ENCODE results near the gene DSCAM.

DSCAM gene

GRCh38 chr21:40696246-40696645 is 150.7 kb downstream of the DSCAM start:
- no peak for DNase-seq

GRCh38 chr21:40689840-40690360 is 157.1 kb downstream of the DSCAM start:
- DNase-seq, result no peak

GRCh38 chr21:40689217-40689616 is 157.7 kb downstream of the DSCAM start:
- DNase-seq, result no peak

DNA sequence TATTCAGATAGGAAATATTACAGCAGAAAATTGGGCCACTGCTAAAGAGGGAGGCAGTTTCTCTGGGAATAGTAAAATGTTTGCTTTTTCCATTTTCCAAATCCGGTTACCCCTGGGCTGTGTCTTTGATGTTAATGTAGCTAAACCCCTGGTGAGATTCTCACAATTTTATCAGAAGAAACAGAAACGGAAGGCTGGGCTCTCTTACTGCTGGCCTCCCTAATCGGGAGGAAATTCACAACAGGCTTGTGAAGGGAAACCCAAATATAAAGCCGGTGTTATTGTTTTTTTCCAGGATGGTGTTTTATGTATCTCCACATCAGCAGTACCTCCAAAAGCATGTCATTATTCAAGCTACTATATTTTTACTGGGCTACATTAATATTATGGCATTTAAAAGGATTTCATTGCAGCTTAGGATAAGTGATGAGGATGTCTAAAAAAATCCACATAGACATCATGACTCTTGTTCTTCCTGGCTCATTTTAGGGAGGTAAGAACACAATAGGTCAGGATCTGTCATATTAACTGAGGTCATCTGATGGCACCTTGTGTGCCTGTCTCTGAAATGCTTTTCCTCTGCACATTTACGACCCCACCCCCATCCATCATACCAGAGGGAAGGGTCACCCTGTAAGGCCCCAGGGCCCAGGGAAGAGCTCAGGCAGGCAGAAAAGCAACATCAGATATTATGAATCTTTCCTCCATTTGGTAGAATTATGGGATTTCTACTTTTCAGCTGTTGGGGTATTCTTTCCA is 158.7 kb downstream of the DSCAM start:
- DNase-seq, result no peak

DNA sequence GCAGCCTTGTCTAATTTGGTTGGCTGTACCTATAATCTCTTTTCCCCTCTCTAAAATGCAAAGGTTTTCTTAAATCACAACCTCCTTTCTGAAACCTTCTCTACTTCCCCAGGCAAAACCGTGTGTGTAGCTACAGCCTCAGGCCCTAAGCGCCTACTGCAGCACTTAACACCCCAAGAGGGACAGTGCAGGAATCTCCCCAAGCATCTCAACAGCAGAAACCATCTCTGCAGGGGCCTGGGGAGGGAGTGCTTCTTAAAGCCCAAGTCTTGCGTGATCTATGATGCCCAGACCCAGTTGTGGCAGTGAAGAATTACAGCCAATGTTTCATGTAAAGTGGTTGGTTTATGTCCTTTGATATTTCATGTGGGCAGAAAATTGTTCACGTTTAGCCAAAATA is 159.3 kb downstream of the DSCAM start:
- no peak for DNase-seq

DNA sequence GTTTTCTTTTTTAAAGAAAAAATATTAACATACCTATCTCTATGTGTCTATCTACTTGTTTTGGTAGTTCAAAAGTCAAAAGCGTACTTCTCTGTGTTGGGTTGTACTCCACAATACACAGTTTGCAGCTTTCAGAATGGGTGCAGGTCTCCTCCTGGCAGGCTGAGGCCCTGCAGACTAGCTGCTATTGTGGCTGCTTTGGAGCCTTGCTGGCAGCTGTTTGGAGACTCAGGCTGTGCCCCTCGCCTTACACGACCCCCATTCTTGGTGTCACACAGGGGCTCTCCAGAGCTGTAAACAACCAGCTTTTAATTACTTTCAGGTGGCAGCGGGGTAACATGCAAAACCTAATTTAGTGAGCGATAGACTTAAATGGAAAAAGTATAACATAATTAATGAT is 160.4 kb downstream of the DSCAM start:
- DNase-seq, result no peak

DNA sequence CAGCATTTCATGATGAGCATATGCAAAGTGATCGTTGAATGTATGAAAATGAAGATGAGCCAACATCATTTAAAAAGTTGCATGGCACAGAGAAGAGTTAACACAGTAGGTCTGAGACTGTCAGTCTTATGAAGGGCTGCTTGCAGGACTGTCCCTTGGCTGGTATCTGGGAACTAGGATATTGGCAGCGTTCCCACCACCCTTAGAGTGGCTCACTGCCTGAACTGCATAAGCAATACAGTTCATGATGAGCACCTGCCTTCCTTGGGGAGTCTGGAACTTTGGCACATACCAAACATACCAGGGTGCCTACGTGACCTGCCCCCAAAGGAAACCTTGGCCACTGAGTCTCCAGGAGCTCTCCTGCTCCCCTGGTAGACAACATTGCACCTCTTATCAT is 161.8 kb downstream of the DSCAM start:
- DNase-seq, result no peak

DNA sequence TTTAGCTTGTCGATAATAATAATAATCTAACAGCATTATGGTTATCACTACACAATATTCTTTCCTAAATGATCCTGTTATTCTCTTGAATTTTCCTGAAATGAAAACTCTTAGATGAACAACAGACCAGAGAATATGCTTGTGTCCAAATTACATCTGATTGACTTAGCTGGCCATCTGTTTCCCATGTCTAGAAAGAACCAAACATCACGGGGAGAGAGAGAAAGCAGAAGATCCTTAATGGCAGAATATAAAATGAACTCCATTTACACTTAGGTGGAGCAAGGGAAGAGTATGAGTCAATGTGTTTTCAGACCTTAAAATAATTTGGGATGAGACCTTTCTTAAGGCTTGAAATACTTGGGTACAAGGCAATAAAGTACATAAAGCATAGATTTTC is 162.2 kb downstream of the DSCAM start:
- no peak for DNase-seq

DNA sequence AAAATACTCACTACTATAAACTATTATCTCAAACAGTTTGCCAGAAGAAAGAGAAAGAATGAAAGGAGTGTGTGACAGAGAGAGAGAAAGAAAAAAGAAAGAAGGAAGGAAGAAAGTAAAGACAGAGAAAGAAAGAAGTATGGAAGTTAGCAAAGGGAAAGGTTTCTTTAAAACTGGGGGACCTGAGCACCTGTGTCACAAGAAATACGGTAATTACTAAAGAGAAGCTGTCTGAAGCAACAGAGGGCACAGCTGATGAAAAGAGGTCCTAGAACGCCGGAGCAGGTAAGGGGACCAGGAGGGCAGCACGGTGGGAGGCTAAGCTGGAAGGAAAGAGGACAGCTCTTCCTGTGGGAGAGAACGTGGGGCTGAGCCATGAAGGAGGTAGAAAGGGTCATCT is 163.6 kb downstream of the DSCAM start:
- DNase-seq, result no peak

DNA sequence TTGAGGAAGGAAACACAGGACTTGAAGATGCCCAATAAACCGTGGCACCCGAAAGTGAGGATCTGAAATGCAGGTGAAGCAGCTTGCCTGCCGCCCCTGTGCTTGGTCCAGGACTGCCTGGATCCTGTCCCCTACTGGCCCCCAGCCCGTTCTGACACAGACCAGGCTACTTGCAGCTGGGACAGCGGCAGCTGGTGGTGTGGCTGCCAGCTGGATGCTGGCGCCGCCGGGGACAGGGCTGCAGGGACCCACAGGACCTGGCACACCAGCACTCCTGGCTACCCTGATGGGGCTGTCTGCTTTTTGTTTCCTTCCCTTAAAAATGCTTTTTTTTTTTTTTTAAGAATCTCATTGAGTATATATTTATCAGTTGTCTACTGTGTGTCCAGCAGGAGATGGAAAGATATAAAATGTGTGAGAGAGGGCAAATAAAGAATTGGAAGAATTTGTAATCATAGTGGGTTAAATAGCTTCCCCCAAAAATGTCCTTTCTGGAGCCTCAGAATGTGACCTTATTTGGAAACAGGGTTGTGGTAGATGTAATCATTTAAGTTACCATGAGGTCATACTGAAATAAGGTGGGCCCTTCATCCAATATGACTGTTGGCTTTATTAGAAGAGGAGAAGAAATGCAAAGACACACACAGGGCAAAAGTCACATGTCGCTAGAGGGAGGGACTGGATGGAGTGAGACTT is 165.6 kb downstream of the DSCAM start:
- DNase-seq, result no peak

DNA sequence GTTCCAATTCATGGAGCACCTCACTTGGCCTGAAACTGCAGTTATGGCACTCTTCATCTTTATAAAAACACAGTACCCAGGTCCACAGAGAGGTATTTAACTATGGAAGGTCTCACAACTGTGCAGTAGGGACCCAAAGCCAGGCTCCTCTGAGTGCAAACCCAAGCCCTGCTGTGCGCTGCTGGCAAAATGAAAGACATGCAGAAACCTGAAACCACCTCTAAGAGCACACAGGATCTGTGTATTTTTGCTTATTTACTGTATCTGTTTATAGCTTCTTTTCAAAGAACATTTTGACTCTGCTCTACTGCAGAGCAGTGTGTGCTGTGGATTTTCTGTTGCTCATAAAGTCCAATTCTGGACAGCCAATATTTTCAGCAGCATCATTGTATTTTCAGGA is 166.6 kb downstream of the DSCAM start:
- no peak for DNase-seq

- no peak for DNase-seq
Observed at GRCh38 chr21:40678681-40679284, 168.2 kb downstream of the DSCAM start.

DNA sequence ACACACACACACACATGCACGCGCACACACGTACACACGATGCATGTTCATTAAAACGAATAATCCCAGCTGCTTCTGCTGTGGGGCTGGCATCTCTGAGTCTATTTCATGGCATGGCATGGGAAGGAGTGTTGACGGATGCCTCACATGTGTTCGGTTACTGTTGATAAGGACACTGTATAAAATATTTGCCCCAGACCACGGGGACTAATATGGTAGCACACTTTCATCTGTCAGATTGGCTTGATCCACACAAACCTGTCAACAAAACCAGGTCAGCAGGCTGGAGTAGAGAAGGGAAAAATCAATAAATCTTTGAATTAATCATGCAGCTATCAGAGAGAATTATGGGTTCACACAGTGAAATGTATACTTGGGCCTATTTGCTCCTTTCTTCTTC is 171.9 kb downstream of the DSCAM start:
- no peak for DNase-seq

DNA sequence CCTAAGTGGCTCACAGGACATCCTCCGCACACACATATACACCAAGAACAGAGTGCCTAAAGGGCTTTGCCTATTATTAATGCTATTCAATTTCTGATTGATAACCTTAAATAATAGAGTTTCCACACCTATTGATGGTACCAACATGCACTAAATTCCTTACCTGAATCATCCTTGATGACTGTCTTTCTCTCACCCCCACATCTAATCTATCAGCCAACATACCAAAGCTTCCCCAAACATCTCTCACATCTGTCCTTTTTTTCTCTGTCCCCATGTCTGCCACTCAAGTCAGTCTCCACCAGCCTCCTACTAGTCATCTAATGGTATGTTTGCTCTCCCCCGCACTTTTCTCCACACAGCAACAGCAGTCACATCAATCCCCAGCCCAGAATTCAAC is 174.4 kb downstream of the DSCAM start:
- no peak for DNase-seq

GRCh38 chr21:40671716-40672115 is 175.2 kb downstream of the DSCAM start:
- peak; percentile 4 for DNase-seq

DNA sequence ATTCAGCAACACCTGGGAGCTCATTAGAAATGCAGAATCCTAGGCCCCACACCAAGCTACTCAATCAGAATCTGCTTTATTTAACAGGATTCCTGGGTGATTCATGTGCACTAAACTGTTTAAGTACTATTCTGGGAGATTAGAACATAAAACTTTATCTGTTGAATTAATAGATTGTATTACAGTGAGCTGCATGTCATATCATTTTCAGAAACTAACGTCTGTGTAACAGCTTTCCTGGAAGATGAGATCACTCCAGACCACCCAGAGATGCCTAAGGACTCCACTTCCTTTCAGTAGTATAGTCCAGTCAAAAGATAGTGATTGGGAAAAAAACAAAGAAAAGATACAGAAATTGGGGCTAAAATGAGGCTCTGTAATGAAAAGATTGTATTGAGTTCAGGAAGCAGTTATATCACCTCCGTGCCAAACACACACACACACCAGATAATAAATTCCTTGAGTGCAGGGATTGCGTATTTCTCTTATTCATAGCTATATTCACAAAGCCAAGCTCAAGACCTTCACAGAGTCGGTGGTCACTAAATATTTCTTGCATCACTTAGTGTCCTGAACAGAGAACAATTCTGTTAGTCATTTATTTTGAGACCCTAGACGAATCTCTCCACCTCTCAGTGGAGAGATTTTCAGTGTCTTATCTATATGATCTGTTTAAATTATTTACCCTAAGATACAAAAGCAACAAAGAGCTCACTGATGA is 178.2 kb downstream of the DSCAM start:
- no peak for DNase-seq

GRCh38 chr21:40667967-40668366 is 179.0 kb downstream of the DSCAM start:
- no peak for DNase-seq

DNA sequence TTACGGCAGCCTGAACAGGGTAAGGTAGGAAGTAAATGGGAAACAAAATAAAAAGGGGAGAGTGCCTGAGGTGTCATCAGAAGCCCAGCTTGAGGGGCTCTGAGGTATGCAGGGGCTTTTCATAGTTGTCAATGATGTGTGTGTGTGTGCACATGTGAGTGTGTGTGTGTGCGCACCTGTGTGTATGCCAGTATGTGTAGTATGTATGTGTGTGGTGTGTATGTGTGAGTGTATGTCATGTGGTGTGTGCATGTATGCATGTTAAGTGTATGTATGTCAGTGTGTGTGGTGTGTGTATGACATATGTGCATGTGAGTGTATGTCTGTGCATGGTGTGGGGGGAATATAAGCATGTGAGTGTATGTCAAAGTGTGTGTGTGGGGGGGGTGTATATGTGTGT is 184.1 kb downstream of the DSCAM start:
- DNase-seq, result no peak

DNA sequence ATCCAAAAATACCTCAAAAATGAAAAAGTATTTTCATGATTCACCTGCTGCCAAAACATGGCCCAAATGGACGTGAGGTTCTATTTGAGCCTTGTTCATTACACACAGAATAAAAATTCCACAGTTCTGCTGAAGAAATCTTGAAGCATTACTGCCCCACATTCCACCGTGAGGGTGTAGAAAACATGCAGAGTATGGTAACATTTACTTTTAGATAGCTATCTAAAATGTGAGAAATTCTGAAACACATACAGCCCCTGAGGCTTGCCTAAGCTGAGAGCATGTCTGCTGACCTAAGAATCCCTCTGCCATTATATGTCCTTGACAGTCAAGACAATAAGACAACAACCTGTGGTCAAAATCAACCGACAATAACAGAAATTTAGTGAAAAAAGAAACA is 186.5 kb downstream of the DSCAM start:
- DNase-seq, result no peak

GRCh38 chr21:40658311-40658710 is 188.6 kb downstream of the DSCAM start:
- no peak for DNase-seq

GRCh38 chr21:40652436-40652835 is 194.5 kb downstream of the DSCAM start:
- no peak for DNase-seq

- no peak for DNase-seq
Observed at GRCh38 chr21:40647706-40648105, 199.3 kb downstream of the DSCAM start.

DNA sequence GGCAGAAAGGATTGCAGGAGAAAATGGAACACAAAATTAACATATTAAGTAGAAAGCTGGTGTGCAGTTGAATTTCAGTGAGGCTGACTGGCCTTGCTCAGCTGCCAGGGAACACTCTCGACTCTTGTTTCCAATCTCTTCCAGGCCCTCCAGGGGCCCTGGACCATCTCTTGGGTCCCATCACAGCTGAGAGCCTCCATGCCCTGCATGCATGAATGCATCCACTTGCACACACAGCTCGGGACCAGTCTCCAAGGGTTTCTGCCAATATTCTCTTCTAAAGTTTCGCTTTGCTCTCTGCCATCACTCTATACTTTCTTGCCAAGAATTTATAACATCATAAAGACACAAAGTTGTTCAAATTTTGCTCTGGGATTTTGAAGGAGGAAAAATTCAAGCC is 200.3 kb downstream of the DSCAM start:
- DNase-seq, result no peak
